GM12892 (cell line): ENCODE results near the gene RABL6.

Experiments
- POLR2A ChIP-seq: IDR thresholded peaks from 2 replicates; pipeline ENCODE4 v1.6.1; 2011; ENCODE audit warnings: low read depth, low read length, control low read depth
- POLR2AphosphoS5 ChIP-seq: IDR thresholded peaks from 2 replicates; pipeline ENCODE4 v1.6.1; 2011; ENCODE audit warnings: low read depth, low read length, control low read depth

- TF ChIP-seq POLR2A (no peak), POLR2AphosphoS5 (no peak)
Measured at GRCh38 chr9:136773386-136774044, 34.2 kb upstream of the RABL6 start.
